ENCODE data around the gene PLA2G7.
A peak's percentile ranks its signal among the peaks of the same experiment; 100 is the strongest.

Gene PLA2G7

DNA sequence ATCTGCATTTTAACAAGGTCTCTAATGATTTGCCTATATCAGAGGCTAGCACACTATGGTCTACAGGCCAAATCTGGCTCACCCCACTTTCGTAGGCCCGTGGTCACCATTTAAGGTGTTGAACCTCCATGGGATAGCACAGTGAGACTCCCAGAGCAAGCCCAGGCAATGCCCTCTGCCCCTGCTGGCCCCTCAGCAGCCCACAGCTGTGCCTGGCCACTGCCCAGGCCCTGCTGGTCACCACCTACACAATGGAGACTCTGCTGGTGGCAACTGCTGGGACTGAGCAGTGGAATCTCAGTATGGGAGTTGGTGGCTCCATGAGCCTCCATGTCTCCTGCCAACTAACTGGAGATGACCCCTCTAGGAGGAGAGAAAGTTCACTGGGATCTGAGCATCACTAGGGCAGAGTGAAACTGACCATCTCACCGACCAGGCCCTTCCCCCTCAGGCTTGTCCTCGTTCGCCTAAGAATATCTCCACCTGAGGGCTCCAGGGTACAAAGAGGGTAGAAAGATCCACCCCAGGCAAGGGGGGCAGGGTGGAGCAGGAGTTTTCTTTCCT, 13.8 kb upstream of the PLA2G7 start:
- DNase-seq = no peak

DNA sequence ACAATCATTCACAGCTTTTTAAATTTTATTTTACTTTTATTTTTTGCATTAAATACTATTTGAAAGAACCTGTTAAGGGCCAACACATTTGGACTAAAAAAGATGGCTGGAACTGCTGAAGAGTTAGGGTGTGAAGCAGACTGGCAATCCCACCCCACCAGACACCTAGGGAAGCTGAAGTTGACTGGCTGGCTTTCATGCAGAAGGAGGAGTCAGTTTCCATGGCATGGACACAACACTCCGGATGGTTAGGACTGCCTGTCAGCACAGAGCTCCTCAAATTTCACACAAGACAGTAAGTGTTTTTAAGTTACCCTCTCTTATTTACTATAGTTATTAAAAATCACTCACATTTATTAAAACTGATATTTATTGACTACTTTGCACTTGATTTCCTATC, 11.5 kb upstream of the PLA2G7 start, which contains the start of gene ANKRD66:
TSS of gene ANKRD66 (plus strand) at position 238 of the 400 bp plus-strand sequence. CDS start 5,016 bp downstream, outside the sequence.
- no peak for DNase-seq

DNA sequence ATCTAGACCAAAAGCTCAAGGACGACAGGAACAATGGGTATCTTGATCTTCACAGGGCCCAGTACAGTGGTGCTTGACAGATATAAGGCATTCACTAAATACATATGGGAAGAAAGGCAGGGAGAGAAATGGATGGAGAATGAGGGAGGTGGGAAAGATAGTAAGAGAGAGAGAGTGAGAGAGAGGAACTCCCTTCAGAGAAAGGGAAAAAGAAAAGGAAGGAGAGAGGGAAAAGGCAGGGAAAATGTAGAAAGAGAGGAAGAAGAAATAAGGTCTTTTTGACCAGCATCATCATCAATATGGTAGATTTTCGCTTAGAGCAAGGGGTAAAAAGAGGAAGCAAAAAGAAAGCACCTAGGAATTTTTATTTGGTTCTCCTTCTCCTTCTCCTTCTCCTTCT, 10.8 kb upstream of the PLA2G7 start:
- DNase-seq = no peak

DNA sequence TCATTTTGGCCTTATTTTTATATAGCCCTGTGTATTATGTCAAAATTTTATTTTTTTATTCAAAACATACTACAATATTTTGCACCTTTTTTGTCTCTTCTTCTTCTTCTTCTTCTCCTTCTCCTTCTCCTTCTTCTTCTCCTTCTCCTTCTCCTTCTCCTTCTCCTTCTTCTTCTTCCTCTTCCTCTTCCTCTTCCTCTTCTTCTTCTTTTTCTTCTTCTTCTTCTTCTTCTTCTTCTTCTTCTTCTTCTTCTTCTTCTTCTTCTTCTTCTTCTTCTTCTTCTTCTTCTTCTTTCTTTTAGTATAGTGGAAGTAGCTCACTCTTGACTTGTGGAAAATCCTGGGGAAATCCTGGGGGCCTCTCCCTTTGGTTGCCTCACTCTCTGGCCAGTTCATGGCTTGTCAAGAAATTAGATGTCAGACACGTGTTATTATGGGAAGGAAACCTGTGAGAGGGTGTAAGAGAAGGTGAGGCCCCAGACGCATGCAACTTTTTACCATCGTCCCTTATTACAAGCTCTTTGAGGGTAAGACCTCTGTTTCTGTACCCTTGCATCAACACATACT, 9.1 kb upstream of the PLA2G7 start:
- peak in 1 of 2 donors; percentile 2 for DNase-seq

DNA sequence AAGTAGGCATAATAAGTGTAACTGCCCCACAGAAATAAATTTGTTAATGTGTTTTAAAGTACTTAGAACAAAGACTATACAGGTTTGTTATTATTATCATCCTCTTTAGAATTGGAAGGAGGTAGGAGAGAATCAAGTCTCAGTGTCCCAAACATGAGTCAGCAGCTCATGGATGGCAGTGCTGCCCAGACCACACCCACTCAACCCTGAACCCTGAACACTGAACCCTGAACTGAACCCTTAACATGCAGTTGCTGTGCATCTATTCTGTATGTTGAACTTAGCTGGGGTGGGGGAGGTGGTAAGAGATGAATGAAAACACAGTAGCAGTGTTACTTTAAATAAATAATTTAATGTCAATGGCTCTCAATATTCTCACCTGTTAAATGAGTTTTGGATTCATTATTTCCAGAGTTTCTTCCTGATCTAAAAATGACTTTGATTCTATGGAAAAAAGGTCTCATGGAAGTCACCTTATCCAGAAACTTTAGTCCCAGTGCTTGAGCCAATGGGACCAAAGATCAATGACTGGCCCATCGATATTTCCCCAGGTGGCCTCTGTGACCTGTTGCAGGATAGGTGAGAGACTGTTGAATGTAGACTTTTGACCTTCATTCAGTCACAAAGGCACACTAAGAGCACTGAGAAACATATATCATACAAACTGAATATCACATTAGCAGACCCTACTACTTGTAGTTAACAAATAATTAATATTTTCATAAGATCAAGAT, 8.4 kb upstream of the PLA2G7 start:
- no peak for DNase-seq

DNA sequence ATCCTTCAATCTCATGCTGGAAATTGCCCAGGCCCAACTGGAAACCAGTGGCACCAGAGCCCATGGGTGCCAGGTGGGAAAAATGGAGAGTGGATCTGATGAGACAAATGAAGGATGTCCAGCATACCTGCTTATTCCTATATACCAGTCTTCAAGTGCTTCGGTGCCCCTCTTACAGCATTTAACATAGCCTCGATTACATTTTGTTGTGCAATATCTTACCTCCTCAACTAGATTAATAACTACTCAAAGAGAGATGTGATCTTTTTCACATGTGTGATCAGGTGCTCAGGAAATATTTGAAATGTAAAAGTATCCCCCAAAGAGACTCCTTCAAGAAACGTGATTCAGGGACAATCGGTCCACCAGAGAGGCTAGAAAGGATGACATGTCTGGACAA, 6.7 kb upstream of the PLA2G7 start:
- no peak for DNase-seq

DNA sequence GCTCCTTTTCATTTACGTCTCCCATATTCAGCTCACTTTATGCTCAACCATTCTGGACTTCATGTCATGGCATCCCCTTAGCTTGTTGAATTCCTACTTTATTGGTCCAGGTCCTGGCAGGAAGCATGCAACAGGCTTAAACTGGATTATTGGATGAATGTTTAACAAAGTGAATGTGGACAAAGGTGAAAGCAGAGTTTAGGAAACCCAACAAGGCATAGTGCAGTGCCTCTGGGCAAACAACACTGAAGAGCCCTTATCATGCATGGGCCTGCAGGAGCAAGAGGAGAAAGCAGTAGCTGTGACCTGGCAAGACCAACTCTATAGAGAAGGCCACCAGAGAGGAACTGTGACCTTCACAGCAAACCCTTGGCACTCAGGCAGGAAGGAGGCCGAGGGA, 6.3 kb upstream of the PLA2G7 start:
- DNase-seq = no peak

DNA sequence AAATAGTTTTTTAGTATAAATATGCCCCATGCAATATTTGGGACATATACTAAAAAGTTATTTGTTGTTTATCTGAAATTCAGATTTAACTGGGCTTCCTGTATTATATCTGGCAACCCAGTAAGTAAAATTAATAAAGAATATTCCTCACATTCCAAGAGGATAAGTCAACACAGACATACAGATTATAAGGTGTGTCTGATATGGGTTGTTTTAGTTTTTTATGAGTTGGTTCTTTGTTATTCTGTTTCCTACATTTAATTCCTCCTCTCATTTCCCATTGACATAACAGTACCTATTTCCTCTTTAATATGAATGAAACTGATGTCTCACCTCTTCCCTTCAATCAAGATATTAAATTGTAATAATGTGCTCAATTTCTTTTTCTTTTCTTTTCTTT, 1.7 kb upstream of the PLA2G7 start:
- DNase-seq = no peak

DNA sequence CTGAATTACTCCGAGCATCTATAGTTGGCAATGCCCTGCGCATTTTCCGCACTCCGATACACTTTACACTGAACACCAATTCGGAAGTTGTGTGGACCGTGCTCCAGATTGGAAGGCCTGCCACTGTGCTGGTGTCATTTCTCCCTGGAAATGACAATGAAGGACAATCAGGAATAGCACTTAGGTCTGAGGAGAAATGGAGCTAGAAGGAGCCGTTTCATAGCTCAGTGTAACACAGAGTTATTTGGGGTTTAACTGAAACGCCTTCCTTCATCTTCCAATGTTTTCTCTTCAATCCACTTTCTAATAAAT, 501 bp upstream of the PLA2G7 start:
- DNase-seq = no peak

DNA sequence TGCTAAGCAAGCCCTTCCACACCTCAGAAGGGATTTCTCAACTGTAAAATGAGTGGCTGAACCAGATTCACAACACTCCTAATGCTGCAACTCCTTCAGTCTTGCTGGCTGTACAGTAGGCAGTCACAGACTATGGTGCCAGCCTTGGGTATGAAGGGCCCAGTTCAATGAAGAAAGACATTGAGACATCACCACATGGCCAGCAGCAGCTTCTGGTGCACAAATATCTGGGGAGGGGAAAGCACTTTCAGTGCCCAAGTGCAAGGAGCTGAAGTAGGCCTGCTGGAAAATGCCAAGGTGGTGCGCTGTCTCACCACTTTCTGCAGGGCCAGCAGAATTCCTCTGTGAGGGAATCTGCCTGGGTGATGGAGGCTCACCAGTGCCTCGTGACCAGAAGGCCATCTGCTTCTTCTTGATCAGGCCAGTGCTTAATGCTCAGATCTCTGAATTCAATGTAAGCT, 1.8 kb downstream of the PLA2G7 start:
- DNase-seq = peak; percentile 50 to 56

DNA sequence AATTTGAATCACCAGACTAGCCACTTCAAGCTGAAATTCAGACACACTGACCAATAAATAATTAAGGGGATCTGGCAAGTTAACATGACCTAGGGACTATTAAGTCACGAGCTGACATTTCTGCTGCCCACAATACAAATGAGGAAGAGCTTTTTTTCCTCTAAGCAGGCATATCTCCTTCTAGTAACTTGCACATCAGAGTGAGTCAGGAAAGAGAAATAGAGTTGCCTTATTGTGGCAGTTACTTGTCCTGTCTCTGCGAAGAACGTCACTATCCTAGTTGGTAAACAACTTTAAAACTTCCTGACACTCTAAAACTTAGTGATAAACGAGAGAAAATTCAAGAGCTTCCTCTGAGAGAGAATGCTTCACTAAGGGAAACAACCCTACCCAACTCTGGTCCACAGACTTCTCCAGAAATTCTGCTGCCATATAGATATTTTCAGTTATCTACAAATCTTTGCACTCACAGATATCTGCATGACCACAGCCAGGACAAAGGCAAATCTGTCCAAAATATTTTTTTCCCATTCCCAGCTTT, 4.2 kb downstream of the PLA2G7 start:
- DNase-seq = peak; percentile 91 to 95

DNA sequence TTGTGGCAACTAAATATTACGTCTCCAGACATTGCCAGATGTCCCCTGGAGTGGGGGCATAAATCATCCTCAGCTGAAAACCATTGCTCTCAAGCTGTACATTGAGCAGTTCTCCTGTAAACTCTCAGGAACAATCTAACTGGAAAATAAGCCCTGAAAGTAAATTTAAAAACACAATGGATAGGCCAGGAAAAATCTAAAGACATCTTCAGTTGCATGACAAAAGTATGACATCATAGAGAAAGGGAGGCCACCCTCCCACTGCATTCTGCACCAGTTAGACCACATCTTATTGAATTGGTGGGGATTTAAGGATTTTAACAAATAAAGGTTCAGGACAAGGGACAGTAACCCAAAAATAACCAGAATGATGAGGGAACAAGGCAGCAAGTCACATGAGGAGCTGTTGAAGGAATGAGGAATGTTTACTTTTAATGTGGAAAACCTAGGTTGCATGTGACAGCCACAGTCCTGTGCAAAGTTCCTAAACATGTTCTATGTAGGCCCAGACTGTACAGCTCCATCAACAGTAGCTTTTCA, 5.3 kb downstream of the PLA2G7 start:
- peak in 1 of 2 donors; percentile 39 for DNase-seq

DNA sequence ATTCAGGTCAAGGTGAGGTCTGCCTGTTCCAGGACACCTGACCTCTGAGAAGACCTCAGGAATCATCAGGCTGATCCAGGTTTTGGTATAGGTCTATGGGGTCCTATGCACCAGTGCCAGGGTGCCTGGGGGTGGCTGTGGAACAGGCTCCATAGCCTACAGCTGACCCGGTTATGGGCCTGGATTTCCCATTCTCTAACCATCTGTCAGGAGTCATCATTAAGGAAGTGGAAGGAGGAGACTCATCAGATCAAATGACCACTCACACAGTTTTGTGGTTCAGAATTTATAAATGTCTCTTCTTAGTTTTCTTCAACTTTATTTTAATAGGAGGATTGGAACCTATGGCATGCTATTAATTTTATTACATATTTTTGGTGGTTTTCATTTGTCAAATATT, 14.8 kb downstream of the PLA2G7 start:
- DNase-seq = peak in 1 of 2 donors; percentile 39

DNA sequence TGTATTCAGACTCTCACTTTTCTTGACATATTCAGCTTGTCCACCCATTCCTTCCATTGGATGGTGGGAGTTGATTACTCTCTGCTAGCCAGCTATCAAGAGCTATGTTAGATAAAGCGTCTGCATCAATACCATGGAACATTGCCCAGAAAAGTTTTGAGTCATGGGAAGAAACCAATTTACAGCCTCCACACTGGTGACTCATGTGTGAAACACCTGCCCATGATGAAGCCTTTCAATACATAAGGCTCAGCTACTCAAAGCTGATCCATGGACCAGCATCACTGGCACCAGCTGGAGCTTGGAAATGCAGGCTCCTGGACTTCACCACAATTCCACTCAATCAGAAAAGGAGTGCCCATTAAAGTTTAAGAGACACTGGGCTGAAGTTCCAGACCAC, 16.1 kb downstream of the PLA2G7 start:
- no peak for DNase-seq

DNA sequence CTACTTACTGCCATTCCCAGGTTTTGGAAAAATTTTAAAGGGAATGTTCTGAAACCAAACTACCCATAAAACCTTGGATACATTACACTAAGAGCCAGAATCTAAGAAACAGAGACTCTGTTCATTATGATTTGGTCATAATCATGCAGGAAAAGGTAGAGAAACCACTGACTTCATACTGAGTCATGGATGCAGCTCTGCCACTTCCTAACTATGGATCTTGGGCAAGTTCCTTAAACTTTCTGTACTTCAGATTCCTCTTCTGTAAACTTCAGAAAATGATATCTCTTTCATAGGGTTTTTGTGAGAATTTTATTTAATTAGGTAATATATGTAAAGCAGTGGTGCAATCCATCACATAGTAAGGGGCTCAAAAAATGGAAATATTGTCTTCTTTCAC, 20.0 kb downstream of the PLA2G7 start:
- peak; percentile 76 to 83 for DNase-seq

DNA sequence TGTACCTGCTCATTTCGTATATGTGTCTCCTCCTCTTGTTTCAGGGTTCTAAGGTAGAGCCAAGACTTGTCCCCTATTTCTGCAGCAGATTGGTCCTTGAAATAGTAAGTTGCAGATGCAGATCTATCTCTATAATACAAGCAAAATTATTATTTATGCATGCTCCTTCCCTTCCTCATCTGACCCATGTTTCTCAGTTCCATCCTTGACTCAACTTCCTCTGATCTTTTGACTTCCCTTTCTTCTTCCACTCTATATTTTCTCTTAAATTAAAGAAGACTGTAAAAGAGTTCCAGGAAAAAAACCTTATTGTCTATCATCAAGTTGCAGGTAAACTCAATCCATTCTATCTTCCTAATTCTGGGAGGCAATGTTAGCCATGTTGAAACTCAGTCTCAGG, 23.7 kb downstream of the PLA2G7 start:
- peak in 1 of 2 donors; percentile 36 for DNase-seq

DNA sequence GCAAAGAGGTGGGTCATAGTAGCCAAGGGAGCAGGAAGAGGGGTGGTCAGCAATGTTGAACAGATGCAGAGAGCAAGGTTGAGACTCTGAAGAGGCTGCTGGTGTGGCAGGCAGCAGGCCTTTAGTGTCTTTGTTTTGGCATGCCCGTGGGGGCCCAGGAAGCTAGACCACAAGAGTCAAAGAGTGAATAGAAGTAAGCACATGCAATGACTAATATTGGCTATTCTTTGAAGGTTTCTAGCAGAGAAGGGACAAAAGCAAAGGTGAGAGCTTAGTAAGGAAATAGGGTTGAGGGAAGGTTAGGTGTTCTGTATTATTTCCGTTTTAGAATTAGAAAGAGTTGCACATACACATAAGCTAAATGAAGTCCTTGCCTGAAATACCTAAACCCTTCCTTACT, 28.7 kb downstream of the PLA2G7 start:
- no peak for DNase-seq

DNA sequence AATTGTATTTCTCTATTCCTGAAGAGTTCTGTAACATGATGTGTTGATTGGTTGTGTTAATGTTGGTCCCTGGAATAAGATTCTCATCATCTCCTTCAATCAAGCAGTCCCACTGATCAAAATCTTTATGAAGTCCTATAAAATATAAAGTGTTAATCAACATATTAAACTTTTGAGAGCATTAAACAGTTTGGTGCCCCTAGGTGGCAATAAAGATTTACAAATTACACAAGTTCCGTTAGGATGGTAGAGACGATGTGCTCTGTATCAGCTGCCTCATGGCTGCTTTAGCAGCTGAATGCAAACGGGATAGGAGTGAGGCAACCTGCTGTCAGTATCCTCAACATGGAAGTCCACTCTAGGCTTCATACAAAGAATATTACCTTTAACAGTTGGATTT, 30.6 kb downstream of the PLA2G7 start:
- DNase-seq = peak; percentile 44 to 71

DNA sequence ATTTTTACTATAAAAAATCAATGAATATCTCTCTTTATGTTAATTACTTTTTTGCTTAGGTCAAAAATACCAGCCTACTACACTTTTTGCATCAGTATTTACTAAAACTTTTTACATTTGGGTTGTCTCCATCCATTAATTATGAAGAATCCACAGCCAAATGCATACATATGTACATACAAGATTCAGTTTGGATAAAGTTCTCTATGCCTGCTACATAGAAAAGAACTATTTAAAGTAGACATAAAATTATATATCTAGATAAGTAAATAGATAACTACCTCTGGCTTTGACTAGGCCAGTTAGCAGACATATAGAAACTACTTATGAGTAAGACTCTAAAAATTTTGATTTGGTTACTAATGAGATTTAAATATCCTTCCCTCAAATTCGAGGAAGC, 35.2 kb downstream of the PLA2G7 start:
- DNase-seq = no peak

DNA sequence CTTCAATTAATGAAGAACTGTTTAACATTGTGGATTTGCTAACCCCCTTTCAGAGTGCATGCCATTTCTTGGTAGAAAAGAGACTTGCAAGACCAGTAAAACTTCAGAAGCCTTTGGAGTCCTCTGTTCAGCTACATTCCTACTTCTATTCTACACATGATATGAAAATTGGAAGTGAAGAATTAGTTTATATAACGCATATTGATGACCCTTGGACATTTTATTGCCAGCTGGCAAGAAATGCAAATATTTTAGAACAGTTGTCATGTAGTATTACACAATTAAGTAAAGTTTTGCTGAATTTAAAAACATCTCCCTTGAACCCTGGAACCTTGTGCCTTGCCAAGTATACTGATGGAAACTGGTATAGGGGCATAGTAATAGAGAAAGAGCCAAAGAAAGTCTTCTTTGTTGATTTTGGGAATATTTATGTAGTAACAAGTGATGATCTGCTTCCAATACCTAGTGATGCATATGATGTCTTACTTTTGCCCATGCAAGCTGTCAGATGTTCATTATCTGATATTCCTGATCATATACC, 44.2 kb downstream of the PLA2G7 start:
- no peak for DNase-seq

DNA sequence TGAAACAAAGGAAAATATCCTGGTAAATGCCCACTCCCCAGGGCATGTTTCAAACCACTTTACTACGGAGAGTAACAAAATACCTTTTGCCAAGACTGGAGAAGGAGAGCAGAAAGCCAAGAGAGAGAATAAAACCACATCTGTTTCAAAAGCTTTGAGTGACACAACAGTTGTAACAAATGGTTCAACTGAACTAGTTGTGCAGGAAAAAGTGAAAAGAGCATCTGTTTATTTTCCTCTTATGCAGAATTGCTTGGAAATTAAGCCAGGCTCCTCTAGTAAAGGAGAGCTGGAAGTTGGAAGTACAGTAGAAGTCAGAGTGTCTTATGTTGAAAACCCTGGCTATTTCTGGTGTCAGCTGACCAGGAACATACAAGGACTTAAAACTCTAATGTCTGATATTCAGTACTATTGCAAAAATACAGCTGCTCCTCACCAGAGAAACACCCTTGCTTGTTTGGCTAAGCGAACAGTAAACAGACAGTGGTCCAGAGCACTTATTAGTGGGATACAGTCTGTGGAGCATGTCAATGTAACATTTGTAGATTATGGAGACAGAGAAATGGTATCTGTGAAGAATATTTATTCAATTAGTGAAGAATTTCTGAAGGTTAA, 44.9 kb downstream of the PLA2G7 start:
- no peak for DNase-seq

DNA sequence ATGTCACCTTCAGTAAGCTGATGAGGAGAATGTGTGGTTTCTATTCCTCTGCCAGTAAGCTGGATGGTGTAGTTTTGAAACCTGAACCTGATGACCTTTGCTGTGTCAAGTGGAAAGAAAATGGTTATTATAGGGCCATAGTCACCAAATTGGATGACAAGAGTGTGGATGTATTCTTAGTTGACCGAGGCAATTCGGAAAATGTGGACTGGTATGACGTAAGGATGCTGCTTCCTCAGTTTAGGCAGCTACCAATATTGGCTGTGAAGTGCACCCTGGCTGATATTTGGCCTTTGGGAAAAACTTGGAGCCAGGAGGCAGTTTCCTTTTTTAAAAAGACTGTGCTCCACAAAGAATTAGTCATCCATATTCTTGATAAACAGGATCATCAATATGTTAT, 45.5 kb downstream of the PLA2G7 start:
- no peak for DNase-seq

DNA sequence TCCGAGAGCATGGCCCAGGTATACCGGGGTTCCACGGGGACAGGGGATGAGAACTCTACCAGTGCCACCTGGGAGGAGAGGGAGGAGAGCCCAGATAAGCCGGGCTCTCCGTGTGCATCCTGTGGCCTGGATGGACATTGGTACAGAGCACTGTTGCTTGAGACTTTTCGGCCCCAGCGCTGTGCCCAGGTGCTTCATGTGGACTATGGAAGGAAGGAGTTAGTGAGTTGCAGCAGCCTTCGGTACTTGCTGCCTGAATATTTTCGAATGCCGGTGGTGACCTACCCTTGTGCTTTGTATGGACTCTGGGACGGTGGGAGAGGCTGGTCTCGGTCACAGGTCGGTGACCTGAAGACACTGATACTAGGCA, 46.2 kb downstream of the PLA2G7 start:
- no peak for DNase-seq
